SU-DHL-6 (cell line): ENCODE data around the gene RBM43.

Source experiments
- H2AFZ ChIP-seq: fragments of 200-600 bp; sonication (generic); 2 replicates; pipeline ENCODE4 v1.6.1; 2014; ENCODE audit warnings: low read depth, mild to moderate bottlenecking, moderate library complexity, mixed read lengths, antibody characterized with exemption, low read length; ENCODE audit not compliant: severe bottlenecking
- H3F3A ChIP-seq: fragments of 200-600 bp; shearing (Covaris generic); 2 replicates; pipeline ENCODE4 v1.6.0; 2016; ENCODE audit warnings: antibody characterized with exemption, mild to moderate bottlenecking; ENCODE audit not compliant: insufficient read depth
- H3K27ac ChIP-seq: fragments of 200-600 bp; sonication (generic); 2 replicates; pipeline ENCODE4 v1.5.1; 2016; ENCODE audit warnings: low read depth, mild to moderate bottlenecking, low read length, moderate library complexity, mixed read lengths
- H3K27me3 ChIP-seq: fragments of 200-600 bp; sonication (generic), shearing (Covaris generic); 2 replicates; pipeline ENCODE4 v1.6.0; 2014; ENCODE audit warnings: mild to moderate bottlenecking, low read length
- H3K36me3 ChIP-seq: fragments of 200-600 bp; sonication (generic); 2 replicates; pipeline ENCODE4 v1.6.1; 2014; ENCODE audit warnings: mild to moderate bottlenecking, low read length, mixed read lengths
- H3K4me2 ChIP-seq: fragments of 300-600, 200-600 bp; shearing (Covaris generic), sonication (generic); 2 replicates; pipeline ENCODE4 v1.6.0; 2014; ENCODE audit warnings: low read length, low read depth, mild to moderate bottlenecking; ENCODE audit not compliant: poor library complexity, severe bottlenecking
- H3K4me3 ChIP-seq: fragments of 200-600 bp; sonication (generic); 2 replicates; pipeline ENCODE4 v1.5.1; 2014; ENCODE audit warnings: antibody characterized with exemption, low read length, mild to moderate bottlenecking, mixed read lengths; ENCODE audit not compliant: insufficient read depth, poor library complexity, severe bottlenecking
- H3K79me2 ChIP-seq: fragments of 200-600 bp; sonication (generic); 2 replicates; pipeline ENCODE4 v1.6.1; 2014; ENCODE audit warnings: mild to moderate bottlenecking, low read length, moderate library complexity; ENCODE audit not compliant: insufficient read depth
- H3K9ac ChIP-seq: fragments of 200-600 bp; sonication (generic); 2 replicates; pipeline ENCODE4 v1.7.0; 2014; ENCODE audit warnings: mild to moderate bottlenecking, low read length
- H3K9me2 ChIP-seq: fragments of 200-600 bp; sonication (generic); replicated peaks from 2 replicates; pipeline ENCODE4 v1.6.1; 2014; ENCODE audit warnings: low read length; ENCODE audit not compliant: insufficient read depth
- H3K9me3 ChIP-seq: fragments of 200-600 bp; sonication (generic); 2 replicates; pipeline ENCODE4 v1.6.1; 2014; ENCODE audit warnings: low read length, mixed read lengths; ENCODE audit not compliant: insufficient read depth
- H4K20me1 ChIP-seq: fragments of 200-600 bp; sonication (generic); 2 replicates; pipeline ENCODE4 v1.6.1; 2014; ENCODE audit warnings: low read depth, mild to moderate bottlenecking, antibody characterized with exemption, low read length, moderate library complexity, mixed read lengths
- EZH2phosphoT487 ChIP-seq: fragments of 200-600 bp; sonication (generic), shearing (Covaris generic); conservative IDR thresholded peaks from 2 replicates; pipeline ENCODE4 v1.6.1; 2018; ENCODE audit warnings: mild to moderate bottlenecking, antibody characterized with exemption, low read length, moderate library complexity, mixed read lengths
- TF ChIP-seq, protein P1 (sequence below): fragments of 200-600 bp; sonication (generic); IDR thresholded peaks from one replicate; pipeline ENCODE4 v1.5.1; 2017; ENCODE audit warnings: antibody characterized with exemption, mild to moderate bottlenecking, low read length, moderate library complexity; ENCODE audit not compliant: insufficient read depth, poor library complexity, severe bottlenecking

RBM43 gene

GRCh38 chr2:151228847-151229512, 32.7 kb downstream of the RBM43 start:
- H3K36me3 ChIP-seq, result no peaks in the 10 kb centered on the region

GRCh38 chr2:151217343-151217742, 44.3 kb downstream of the RBM43 start:
- no peak overlapping the region for H2AFZ ChIP-seq
- no peaks in the 10 kb centered on the region for H3K36me3 ChIP-seq
- no peak overlapping the region for H3K4me2 ChIP-seq
- H3K9me2 ChIP-seq, result no peaks in the 10 kb centered on the region
- no peak overlapping the region for H3K27ac ChIP-seq
- H3K79me2 ChIP-seq, result no peaks in the 10 kb centered on the region
- H3K9ac ChIP-seq, result no peak overlapping the region
- H3K4me3 ChIP-seq, result no peak overlapping the region
- TF ChIP-seq, protein P1, sequence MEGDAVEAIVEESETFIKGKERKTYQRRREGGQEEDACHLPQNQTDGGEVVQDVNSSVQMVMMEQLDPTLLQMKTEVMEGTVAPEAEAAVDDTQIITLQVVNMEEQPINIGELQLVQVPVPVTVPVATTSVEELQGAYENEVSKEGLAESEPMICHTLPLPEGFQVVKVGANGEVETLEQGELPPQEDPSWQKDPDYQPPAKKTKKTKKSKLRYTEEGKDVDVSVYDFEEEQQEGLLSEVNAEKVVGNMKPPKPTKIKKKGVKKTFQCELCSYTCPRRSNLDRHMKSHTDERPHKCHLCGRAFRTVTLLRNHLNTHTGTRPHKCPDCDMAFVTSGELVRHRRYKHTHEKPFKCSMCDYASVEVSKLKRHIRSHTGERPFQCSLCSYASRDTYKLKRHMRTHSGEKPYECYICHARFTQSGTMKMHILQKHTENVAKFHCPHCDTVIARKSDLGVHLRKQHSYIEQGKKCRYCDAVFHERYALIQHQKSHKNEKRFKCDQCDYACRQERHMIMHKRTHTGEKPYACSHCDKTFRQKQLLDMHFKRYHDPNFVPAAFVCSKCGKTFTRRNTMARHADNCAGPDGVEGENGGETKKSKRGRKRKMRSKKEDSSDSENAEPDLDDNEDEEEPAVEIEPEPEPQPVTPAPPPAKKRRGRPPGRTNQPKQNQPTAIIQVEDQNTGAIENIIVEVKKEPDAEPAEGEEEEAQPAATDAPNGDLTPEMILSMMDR, result no peak
- no peak for TF ChIP-seq EZH2phosphoT487
- H3F3A ChIP-seq, result no peaks in the 10 kb centered on the region
- H3K9me3 ChIP-seq, result no peaks in the 10 kb centered on the region
- H3K27me3 ChIP-seq, result no peaks in the 10 kb centered on the region
- H4K20me1 ChIP-seq, result no peaks in the 10 kb centered on the region

More at GRCh38 chr2:151228847-151229512, 32.7 kb downstream of the RBM43 start:
- Histone ChIP-seq H3K4me3 (no peak overlapping the region), H3K79me2 (no peaks in the 10 kb centered on the region), H3K9me2 (no peaks in the 10 kb centered on the region), H3F3A (no peaks in the 10 kb centered on the region), H3K9me3 (no peaks in the 10 kb centered on the region), H3K9ac (no peak overlapping the region), H2AFZ (no peak overlapping the region), H3K27me3 (no peaks in the 10 kb centered on the region), H4K20me1 (no peaks in the 10 kb centered on the region), H3K27ac (no peak overlapping the region), H3K4me2 (no peak overlapping the region)
- TF ChIP-seq, protein P1, result no peak
- no peak for TF ChIP-seq EZH2phosphoT487

- TF ChIP-seq, protein P1, result no peak
- no peak for TF ChIP-seq EZH2phosphoT487
- no peak overlapping the region for H3K4me2 ChIP-seq
- no peak overlapping the region for H3K9ac ChIP-seq
- H3K36me3 ChIP-seq, result no peaks in the 10 kb centered on the region
- no peak overlapping the region for H3K27ac ChIP-seq
- no peaks in the 10 kb centered on the region for H3K9me2 ChIP-seq
- no peaks in the 10 kb centered on the region for H3K9me3 ChIP-seq
- no peaks in the 10 kb centered on the region for H3K27me3 ChIP-seq
- no peaks in the 10 kb centered on the region for H3F3A ChIP-seq
- no peak overlapping the region for H2AFZ ChIP-seq
- H3K4me3 ChIP-seq, result no peak overlapping the region
- no peaks in the 10 kb centered on the region for H4K20me1 ChIP-seq
- no peaks in the 10 kb centered on the region for H3K79me2 ChIP-seq
Measured at GRCh38 chr2:151207100-151207499, 54.6 kb downstream of the RBM43 start.
